Muscle layer of duodenum (tissue), 2 donors: ENCODE results near the gene HMGXB3.

Experiments used
- H3K27ac ChIP-seq: one replicate; pipeline ENCODE4 v1.7.0; 2013; ENCODE audit warnings: mild to moderate bottlenecking, low read length
- H3K27me3 ChIP-seq: one replicate; pipeline ENCODE4 v1.7.0; 2013; ENCODE audit warnings: low read depth, mild to moderate bottlenecking, control low read depth, low read length
- H3K36me3 ChIP-seq, 2 donors: one replicate each; pipeline ENCODE4 v1.7.0; 2013; ENCODE audit warnings: low read length in 2 of 2, control low read depth in 1 of 2, mild to moderate bottlenecking in 1 of 2; ENCODE audit not compliant: insufficient read depth in 2 of 2, control insufficient read depth in 1 of 2
- H3K4me1 ChIP-seq, 2 donors: one replicate each; pipeline ENCODE4 v1.7.0; 2013; ENCODE audit warnings: low read length in 2 of 2, mild to moderate bottlenecking in 2 of 2, control low read depth in 1 of 2, moderate library complexity in 1 of 2; ENCODE audit not compliant: insufficient read depth in 2 of 2, control insufficient read depth in 1 of 2
- H3K4me3 ChIP-seq, 2 donors: one replicate each; pipeline ENCODE4 v1.7.0; 2013; ENCODE audit warnings: low read length in 2 of 2, low read depth in 1 of 2, mild to moderate bottlenecking in 1 of 2
- H3K9me3 ChIP-seq, 2 donors: one replicate each; pipeline ENCODE4 v1.7.0; 2013; ENCODE audit warnings: low read length in 2 of 2, control low read depth in 1 of 2, mild to moderate bottlenecking in 1 of 2; ENCODE audit not compliant: control insufficient read depth in 1 of 2
- donor health status: healthy.

The HMGXB3 gene

DNA sequence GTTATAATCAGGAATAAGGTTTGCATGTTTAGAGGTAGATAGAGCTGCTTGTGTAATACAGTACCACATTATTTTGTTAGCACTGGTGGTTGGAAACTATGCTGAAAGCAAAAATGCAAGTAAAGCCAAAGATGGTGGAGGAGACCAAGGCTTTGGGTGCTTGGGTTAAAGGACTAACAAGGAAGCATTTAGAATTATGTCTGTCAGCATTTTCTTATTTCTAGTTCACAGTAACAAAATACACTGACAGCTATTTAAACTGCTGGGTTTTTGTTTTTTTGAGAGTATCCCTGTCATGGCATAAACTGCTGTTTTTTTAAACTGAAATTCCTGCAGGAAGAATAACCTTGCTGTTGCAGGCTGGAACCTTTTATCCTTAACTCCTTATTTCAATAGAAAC is 6.5 kb downstream of the HMGXB3 start:
- no peak overlapping the region for H3K27ac ChIP-seq
- H3K9me3 ChIP-seq, result no peaks in the 10 kb centered on the region
- peaks cover 54 to 64% of the 10 kb centered on the region in 2 donors for H3K36me3 ChIP-seq

GRCh38 chr5:150009671-150010387 is 9.3 kb downstream of the HMGXB3 start:
- Histone ChIP-seq H3K9me3 (peaks cover 0 to under 1% of the 10 kb centered on the region in 2 donors), H3K36me3 (peaks cover 78 to 86% of the 10 kb centered on the region in 2 donors), H3K27ac (no peak overlapping the region), H3K4me1 (no peaks in the 10 kb centered on the region), H3K4me3 (no peak overlapping the region), H3K27me3 (no peaks in the 10 kb centered on the region)

More for the DNA sequence above, 6.5 kb downstream of the HMGXB3 start:
- Histone ChIP-seq H3K27me3 (no peaks in the 10 kb centered on the region), H3K4me1 (peaks cover 0 to 13% of the 10 kb centered on the region in 2 donors), H3K4me3 (no peak overlapping the region)

DNA sequence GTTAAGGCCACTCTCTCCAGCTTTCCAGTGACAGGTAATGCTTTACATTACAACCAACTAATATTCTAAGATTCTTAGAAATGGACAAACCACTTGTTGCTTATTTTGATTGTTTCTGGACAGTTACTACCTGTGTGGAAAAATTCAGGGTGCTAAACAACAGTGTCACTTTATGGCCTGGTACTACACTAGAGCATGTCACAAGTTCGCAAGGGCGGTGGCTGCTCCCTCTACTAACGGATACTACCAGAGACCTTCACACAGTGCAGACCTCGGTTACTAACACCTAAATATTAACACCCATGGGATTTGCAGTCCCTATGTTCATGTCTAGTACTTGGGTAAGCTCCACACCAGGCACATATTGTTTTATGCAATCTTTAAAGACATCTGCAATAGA is 13.4 kb downstream of the HMGXB3 start:
- Histone ChIP-seq H3K4me1 (no peaks in the 10 kb centered on the region), H3K36me3 (peaks cover 68 to 81% of the 10 kb centered on the region in 2 donors), H3K27ac (no peak overlapping the region), H3K4me3 (no peak overlapping the region), H3K27me3 (no peaks in the 10 kb centered on the region), H3K9me3 (peaks cover 0 to 8% of the 10 kb centered on the region in 2 donors)

DNA sequence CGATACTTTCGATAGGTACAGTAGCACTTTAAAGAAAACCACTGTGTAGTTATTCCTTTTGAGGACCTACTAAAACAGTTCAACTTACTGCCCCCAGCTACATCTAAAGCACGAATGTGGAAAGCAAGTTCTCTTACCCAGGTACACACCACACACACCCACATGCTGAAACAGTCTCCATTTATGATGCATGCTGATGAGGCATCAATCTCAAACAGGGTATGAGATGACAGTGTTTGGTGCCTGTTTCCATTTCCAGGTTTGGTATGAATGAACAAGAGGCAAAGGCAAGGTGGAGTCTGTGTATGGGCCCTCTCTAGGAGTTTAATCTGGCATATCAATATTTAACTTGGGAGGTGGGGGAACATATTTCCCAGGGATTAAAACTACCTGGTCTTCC is 13.9 kb downstream of the HMGXB3 start:
- Histone ChIP-seq H3K4me1 (no peaks in the 10 kb centered on the region), H3K27ac (no peak overlapping the region), H3K36me3 (peaks cover 68 to 83% of the 10 kb centered on the region in 2 donors), H3K27me3 (no peaks in the 10 kb centered on the region), H3K4me3 (no peak overlapping the region), H3K9me3 (peaks cover 0 to 8% of the 10 kb centered on the region in 2 donors)

DNA sequence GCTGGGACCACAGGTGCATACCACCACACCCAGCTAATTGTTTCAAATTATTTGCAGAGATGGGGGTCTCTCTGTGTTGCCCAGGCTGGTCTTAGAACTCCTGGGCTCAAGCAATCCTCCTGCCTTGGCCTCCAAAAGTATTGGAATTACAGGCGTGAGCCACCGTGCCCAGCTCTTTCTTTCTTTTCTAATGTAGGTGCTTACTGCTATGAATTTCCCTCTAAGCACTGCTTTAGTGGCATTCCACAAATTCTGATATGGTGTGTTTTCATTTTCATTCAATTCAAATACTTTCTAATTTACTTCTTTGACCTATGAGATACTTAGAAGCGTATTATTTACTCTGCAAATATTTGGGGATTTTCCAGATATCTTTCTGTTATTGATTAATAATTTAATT is 14.9 kb downstream of the HMGXB3 start:
- Histone ChIP-seq H3K4me1 (no peaks in the 10 kb centered on the region), H3K36me3 (peaks cover 68 to 83% of the 10 kb centered on the region in 2 donors), H3K27ac (no peak overlapping the region), H3K27me3 (no peaks in the 10 kb centered on the region), H3K9me3 (peaks cover 0 to 8% of the 10 kb centered on the region in 2 donors), H3K4me3 (no peak overlapping the region)

- Histone ChIP-seq H3K4me3 (no peak overlapping the region), H3K27ac (no peak overlapping the region), H3K36me3 (peaks cover 63 to 78% of the 10 kb centered on the region in 2 donors), H3K27me3 (no peaks in the 10 kb centered on the region), H3K9me3 (peaks cover 0 to 8% of the 10 kb centered on the region in 2 donors), H3K4me1 (peaks cover 0 to 3% of the 10 kb centered on the region in 2 donors)
Observed at GRCh38 chr5:150016537-150016936, 16.0 kb downstream of the HMGXB3 start.

GRCh38 chr5:150017226-150018005 is 16.9 kb downstream of the HMGXB3 start:
- peaks cover 0 to 8% of the 10 kb centered on the region in 2 donors for H3K9me3 ChIP-seq
- peaks cover 0 to 11% of the 10 kb centered on the region in 2 donors for H3K4me1 ChIP-seq
- no peaks in the 10 kb centered on the region for H3K27me3 ChIP-seq
- H3K4me3 ChIP-seq, result no peak overlapping the region
- H3K27ac ChIP-seq, result no peak overlapping the region
- peaks cover 56 to 73% of the 10 kb centered on the region in 2 donors for H3K36me3 ChIP-seq

DNA sequence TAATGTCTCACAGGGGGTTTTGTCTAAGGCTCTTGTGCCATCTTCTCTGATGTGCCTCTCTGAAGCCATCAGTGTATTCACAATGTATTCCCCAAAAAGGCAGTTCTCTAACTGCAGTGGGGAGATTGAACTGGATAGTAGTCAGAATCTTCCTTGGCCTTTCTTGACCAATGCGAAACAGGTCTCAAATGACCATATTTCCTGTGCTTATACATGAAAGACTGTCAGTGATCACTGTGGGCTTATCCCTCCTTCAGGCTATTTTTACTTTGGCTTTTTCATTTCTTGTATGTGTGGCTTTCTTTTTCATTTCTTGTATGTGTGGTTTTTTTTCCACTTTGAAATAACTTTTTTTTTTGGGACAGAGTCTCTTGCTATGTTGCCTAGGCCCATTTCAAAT is 19.7 kb downstream of the HMGXB3 start:
- no peak overlapping the region for H3K27ac ChIP-seq
- peaks cover 51 to 65% of the 10 kb centered on the region in 2 donors for H3K36me3 ChIP-seq
- H3K27me3 ChIP-seq, result no peaks in the 10 kb centered on the region
- H3K9me3 ChIP-seq, result peaks cover 0 to 3% of the 10 kb centered on the region in 2 donors
- H3K4me1 ChIP-seq, result peaks cover 0 to 18% of the 10 kb centered on the region in 2 donors
- no peak overlapping the region for H3K4me3 ChIP-seq

DNA sequence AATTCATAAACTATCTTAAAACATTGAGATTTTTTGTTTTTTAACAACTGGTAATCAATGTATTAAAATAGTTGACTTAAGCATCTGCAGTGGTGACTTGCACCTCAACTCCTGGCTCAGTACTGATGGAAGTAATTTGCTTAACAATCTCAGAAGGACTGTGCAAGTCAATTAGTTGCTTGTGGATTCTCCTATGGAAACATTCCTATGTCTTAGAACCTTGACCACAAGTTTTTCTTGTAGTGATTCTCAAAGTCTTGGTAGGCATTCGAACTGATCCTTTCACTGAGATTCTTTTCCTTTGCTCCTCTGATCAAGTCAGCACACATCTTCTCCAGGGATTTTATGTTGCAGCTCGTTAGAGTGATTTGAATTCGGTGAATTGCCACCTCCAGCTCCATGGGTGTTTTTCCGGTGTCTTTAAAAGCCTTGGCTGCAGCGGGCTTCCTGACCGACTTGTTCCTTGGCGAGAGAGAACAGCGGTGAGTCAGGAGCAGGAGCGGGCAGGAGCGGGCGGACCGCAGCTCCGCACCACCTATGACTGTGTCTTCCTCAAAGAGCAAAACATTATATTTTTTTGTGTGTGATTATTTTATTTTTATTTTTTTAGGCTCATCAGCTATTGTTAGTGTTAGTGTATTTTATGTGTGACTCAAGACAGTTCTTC is 21.1 kb downstream of the HMGXB3 start:
- Histone ChIP-seq H3K4me1 (peaks cover 0 to 18% of the 10 kb centered on the region in 2 donors), H3K27me3 (no peaks in the 10 kb centered on the region), H3K27ac (no peak overlapping the region), H3K9me3 (no peaks in the 10 kb centered on the region), H3K4me3 (no peak overlapping the region), H3K36me3 (peaks cover 49 to 58% of the 10 kb centered on the region in 2 donors)

DNA sequence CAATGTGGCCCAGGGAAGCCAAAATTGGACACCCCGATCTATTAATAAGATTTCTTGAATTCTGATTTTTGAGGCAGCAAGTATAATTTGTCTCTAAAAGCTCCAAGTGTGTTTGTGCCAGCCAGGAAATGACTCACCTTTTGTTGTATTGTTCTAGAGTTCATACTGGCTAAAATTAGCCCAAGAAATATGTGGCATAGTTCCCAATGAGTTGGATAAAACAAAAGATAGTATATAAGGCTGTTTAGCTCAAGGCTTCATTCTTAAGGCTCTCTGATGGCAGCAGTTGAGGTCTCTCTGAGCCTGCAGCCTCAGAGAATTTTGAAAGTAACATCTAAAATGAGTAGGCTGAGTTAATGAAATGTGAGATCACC is 21.6 kb downstream of the HMGXB3 start:
- Histone ChIP-seq H3K36me3 (peaks cover 55 to 62% of the 10 kb centered on the region in 2 donors), H3K27me3 (no peaks in the 10 kb centered on the region), H3K4me3 (no peak overlapping the region), H3K4me1 (peaks cover 0 to 18% of the 10 kb centered on the region in 2 donors), H3K27ac (no peak overlapping the region), H3K9me3 (no peaks in the 10 kb centered on the region)

DNA sequence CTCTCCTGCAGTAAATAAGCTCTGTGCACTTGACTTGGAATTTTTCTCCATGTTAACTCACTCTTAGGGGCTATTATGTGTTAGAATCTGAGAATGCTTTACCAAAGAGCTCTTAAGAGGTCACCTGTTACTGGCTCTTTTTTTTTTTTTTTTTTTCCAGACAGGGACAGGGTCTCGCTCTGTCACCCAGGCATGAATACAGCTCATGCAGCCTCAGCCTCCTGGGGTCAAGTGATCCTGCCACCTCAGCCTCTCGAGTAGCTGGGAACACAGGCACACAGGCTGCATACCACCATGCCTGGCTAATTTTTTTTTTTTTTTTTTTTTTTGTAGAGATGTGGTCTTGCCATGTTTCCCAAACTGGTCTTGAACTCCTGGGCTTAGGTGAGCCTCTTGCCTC is 22.1 kb downstream of the HMGXB3 start:
- Histone ChIP-seq H3K4me1 (peaks cover 0 to 18% of the 10 kb centered on the region in 2 donors), H3K9me3 (no peaks in the 10 kb centered on the region), H3K4me3 (no peak overlapping the region), H3K36me3 (peaks cover 55 to 66% of the 10 kb centered on the region in 2 donors), H3K27me3 (no peaks in the 10 kb centered on the region), H3K27ac (no peak overlapping the region)
